HCT116 (cell line): ENCODE data around the gene SYT9.

Experiments
- ATF3 ChIP-seq: IDR thresholded peaks from 2 replicates; pipeline ENCODE4 v1.6.1; 2012
- CTCF ChIP-seq, 3 experiments: fragments of 200-600 bp in 1 of 3; sonication (generic) in 1 of 3; IDR thresholded peaks in 2 of 3; conservative IDR thresholded peaks in 1 of 3; 2 replicates each; pipeline ENCODE4 v1.5.1; 2012 to 2017; ENCODE audit warnings: low read depth in 2 of 3, low read length in 2 of 3, antibody characterized with exemption in 1 of 3, borderline replicate concordance in 1 of 3, control low read depth in 1 of 3, mild to moderate bottlenecking in 1 of 3, mixed read lengths in 1 of 3, mixed run types in 1 of 3, moderate library complexity in 1 of 3; ENCODE audit not compliant: insufficient read depth in 1 of 3
- ELF1 ChIP-seq: IDR thresholded peaks from 2 replicates; pipeline ENCODE4 v1.6.1; 2012; ENCODE audit warnings: low read depth, borderline replicate concordance
- EZH2 ChIP-seq: fragments of 200-600 bp; sonication (generic); IDR thresholded peaks from 2 replicates; pipeline ENCODE4 v1.6.1; 2017; ENCODE audit warnings: antibody characterized with exemption, mixed run types
- EZH2phosphoT487 ChIP-seq: fragments of 200-600 bp; IDR thresholded peaks from 2 replicates; pipeline ENCODE4 v1.6.1; 2018; ENCODE audit warnings: antibody characterized with exemption, borderline replicate concordance
- JUND ChIP-seq: IDR thresholded peaks from 2 replicates; pipeline ENCODE4 v1.6.1; 2012
- MAX ChIP-seq: IDR thresholded peaks from 2 replicates; pipeline ENCODE4 v1.6.1; 2012
- POLR2A ChIP-seq: IDR thresholded peaks from 2 replicates; pipeline ENCODE4 v1.7.0; 2011; ENCODE audit warnings: borderline replicate concordance; ENCODE audit not compliant: insufficient read depth, insufficient read length; ENCODE audit errors: extremely low read depth
- RAD21 ChIP-seq: IDR thresholded peaks from 2 replicates; pipeline ENCODE4 v1.6.1; 2012; ENCODE audit warnings: low read depth, mild to moderate bottlenecking
- REST ChIP-seq: IDR thresholded peaks from 2 replicates; pipeline ENCODE4 v1.6.1; 2012; ENCODE audit warnings: low read depth
- SP1 ChIP-seq: IDR thresholded peaks from 2 replicates; pipeline ENCODE4 v1.6.1; 2012; ENCODE audit warnings: low read depth
- TCF7L2 ChIP-seq: IDR thresholded peaks from 2 replicates; pipeline ENCODE4 v1.7.0; 2011; ENCODE audit warnings: borderline replicate concordance, inconsistent platforms; ENCODE audit not compliant: insufficient read depth, insufficient read length; ENCODE audit errors: extremely low read depth
- YY1 ChIP-seq: IDR thresholded peaks from 2 replicates; pipeline ENCODE4 v1.6.1; 2011; ENCODE audit warnings: low read length, low read depth, moderate library complexity, mild to moderate bottlenecking; ENCODE audit not compliant: insufficient replicate concordance; ENCODE audit errors: extremely low read depth
- ZNF274 ChIP-seq: fragments of 200-500 bp; sonication (Bioruptor generic); IDR thresholded peaks from 2 replicates; pipeline ENCODE4 v1.6.1; 2014; ENCODE audit warnings: mild to moderate bottlenecking, low read depth, low read length, inconsistent platforms

GRCh38 chr11:7442588-7443215, 191.0 kb downstream of the SYT9 start:
- TF ChIP-seq CTCF (IDR thresholded peaks at IDR 0.05 in 2 of 3, conservative IDR thresholded peaks at IDR 0.05 in 1 of 3; ENCODE audit: borderline replicate concordance in 1 of 3, insufficient read depth in 1 of 3, low read depth in 2 of 3, low read length in 2 of 3): peak; percentile 53 to 86 (median 85); a peak in 5 of 6 replicates
- no peak for TF ChIP-seq YY1
- no peak for TF ChIP-seq EZH2phosphoT487
- TF ChIP-seq POLR2A: no peak
- TF ChIP-seq EZH2: no peak
- no peak for TF ChIP-seq MAX
- no peak for TF ChIP-seq SP1
- no peak for TF ChIP-seq JUND
- TF ChIP-seq RAD21: peak; percentile 78
- no peak for TF ChIP-seq ATF3
- TF ChIP-seq REST: no peak
- no peak for TF ChIP-seq TCF7L2
- TF ChIP-seq ZNF274: no peak
- TF ChIP-seq ELF1: no peak
